HG03378 (cell line): ENCODE measurements around the gene NMU.
"Not testable (repeated sequence)": the region's sequence is repeated elsewhere in the genome, so short reads cannot be mapped to it uniquely, and the experiment has no call there.

Experiments used
- ATAC-seq: cut with Tn5 transposase; IDR thresholded peaks from one replicate; pipeline ENCODE4 v1.9.1; 2021; ENCODE audit warnings: mild to moderate bottlenecking, moderate library complexity; ENCODE audit not compliant: unreplicated experiment

NMU gene

GRCh38 chr4:55568905-55569504, 67.1 kb downstream of the NMU start:
- ATAC-seq: peak; percentile 64

- peak; percentile 100 for ATAC-seq
These were observed 74.2 kb downstream of the NMU start for GRCh38 chr4:55561889-55562288.

- no peak for ATAC-seq
These were observed 76.0 kb downstream of the NMU start for GRCh38 chr4:55560096-55560495.

GRCh38 chr4:55554453-55555030, 81.6 kb downstream of the NMU start:
- ATAC-seq: no peak

GRCh38 chr4:55553441-55554201, 82.5 kb downstream of the NMU start:
- ATAC-seq: no peak

- ATAC-seq: not testable (repeated sequence)
These were observed 84.1 kb downstream of the NMU start for GRCh38 chr4:55551964-55552363.

GRCh38 chr4:55549888-55550287, 86.2 kb downstream of the NMU start:
- no peak for ATAC-seq

GRCh38 chr4:55547918-55548317, 88.2 kb downstream of the NMU start:
- no peak for ATAC-seq

GRCh38 chr4:55547466-55547770, 88.7 kb downstream of the NMU start:
- ATAC-seq: no peak

- peak; percentile 76 for ATAC-seq
These were observed 89.2 kb downstream of the NMU start, which contains the start of gene CLOCK for GRCh38 chr4:55546756-55547465. CLOCK (minus strand) TSS chr4:55546909; CDS start chr4:55482785, 64,124 bp downstream.

GRCh38 chr4:55546506-55546755, 89.7 kb downstream of the NMU start:
- ATAC-seq: peak; percentile 44

- peak; percentile 34 for ATAC-seq
These were observed 90.2 kb downstream of the NMU start for GRCh38 chr4:55545641-55546505.
